ENCODE measurements around the gene TTLL11. TPM values are rescaled to one million over a fixed set of nuclear protein-coding genes. Genes with fewer than 3 reads are reported as not detected.

The TTLL11 gene
- total RNA-seq, 6 experiments from 2014 or later, result 6.9 to 10.2 (median 8.3) TPM

DNA sequence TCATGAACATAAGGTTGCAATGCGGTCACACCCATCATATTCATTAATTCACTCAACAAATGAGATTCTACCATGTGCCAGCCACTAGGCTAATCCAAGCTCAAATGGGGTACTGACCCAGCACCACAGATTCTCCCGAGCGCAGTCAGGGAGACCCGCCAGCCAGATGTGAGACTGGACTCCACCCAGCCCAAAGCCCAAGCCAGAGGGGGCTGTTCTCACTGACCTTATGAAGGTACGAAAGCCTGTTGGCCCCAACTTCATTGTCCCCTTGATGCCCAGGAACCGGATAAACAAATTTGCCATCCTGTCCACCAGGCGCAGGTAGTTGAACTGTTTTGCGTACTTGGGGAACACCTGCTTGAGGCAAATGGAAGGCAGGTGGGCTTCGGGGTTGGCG lies 222.8 kb downstream of the TTLL11 start:
- Mint-ChIP-seq H3K4me3 (no peak overlapping the region), H3K4me1 (ENCODE audit: low read depth) (peaks cover 16% of the 10 kb centered on the region), H3K36me3 (ENCODE audit: low read depth) (peaks cover 7% of the 10 kb centered on the region; the same call in 1 of the 2 replicates), H3K9me3 (no peaks in the 10 kb centered on the region), H3K27ac (no peak overlapping the region), H3K27me3 (ENCODE audit: insufficient read depth) (peaks cover 2% of the 10 kb centered on the region; the same call in 1 of the 2 replicates)
- no peak for DNase-seq
- TF ChIP-seq CTCF (IDR thresholded peaks at IDR 0.05), result no peak

GRCh38 chr9:121868626-121869025 lies 224.5 kb downstream of the TTLL11 start:
- Mint-ChIP-seq H3K27me3 (ENCODE audit: insufficient read depth) (peaks cover 2% of the 10 kb centered on the region; the same call in 1 of the 2 replicates), H3K4me1 (ENCODE audit: low read depth) (peaks cover 29% of the 10 kb centered on the region), H3K9me3 (no peaks in the 10 kb centered on the region), H3K27ac (no peak overlapping the region), H3K4me3 (no peak overlapping the region), H3K36me3 (ENCODE audit: low read depth) (peaks cover 7% of the 10 kb centered on the region; the same call in 1 of the 2 replicates)
- no peak for DNase-seq
- TF ChIP-seq CTCF (IDR thresholded peaks at IDR 0.05), result no peak

- Mint-ChIP-seq H3K4me3 (no peak overlapping the region), H3K27me3 (ENCODE audit: insufficient read depth) (no peaks in the 10 kb centered on the region; the same call in 1 of the 2 replicates), H3K36me3 (ENCODE audit: low read depth) (peaks cover 7% of the 10 kb centered on the region; the same call in 1 of the 2 replicates)
Measured at GRCh38 chr9:121866927-121867326, 226.2 kb downstream of the TTLL11 start.

DNA sequence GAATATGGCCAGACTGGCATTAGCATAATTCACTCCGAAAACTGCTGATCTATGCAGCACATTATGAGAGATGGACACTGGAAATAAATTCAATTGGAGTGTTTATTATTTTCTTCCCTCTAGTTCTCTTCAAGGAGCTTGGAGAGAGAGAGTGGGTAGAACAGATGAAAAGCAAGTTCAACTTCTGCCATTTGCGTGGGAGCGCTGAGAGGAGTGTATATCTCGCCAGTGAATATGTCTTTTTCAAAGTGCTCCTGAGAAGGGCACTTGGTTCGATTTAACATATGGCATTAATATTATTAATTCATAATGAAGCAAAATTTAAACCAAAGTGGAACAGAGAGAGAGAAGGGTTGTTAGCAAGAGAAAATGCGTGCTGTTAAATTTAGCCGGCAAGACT lies 227.2 kb downstream of the TTLL11 start:
- no peak for DNase-seq
- Mint-ChIP-seq H3K27me3 (ENCODE audit: insufficient read depth) (no peaks in the 10 kb centered on the region; the same call in none of the 2 replicates), H3K9me3 (no peaks in the 10 kb centered on the region), H3K4me1 (ENCODE audit: low read depth) (peaks cover 30% of the 10 kb centered on the region), H3K36me3 (ENCODE audit: low read depth) (peaks cover 7% of the 10 kb centered on the region; the same call in 1 of the 2 replicates), H3K27ac (no peak overlapping the region), H3K4me3 (no peak overlapping the region)
- TF ChIP-seq CTCF (IDR thresholded peaks at IDR 0.05), result no peak

More at GRCh38 chr9:121866927-121867326, 226.2 kb downstream of the TTLL11 start:
- Mint-ChIP-seq H3K9me3 (no peaks in the 10 kb centered on the region), H3K4me1 (ENCODE audit: low read depth) (peaks cover 30% of the 10 kb centered on the region), H3K27ac (no peak overlapping the region)
- TF ChIP-seq CTCF (IDR thresholded peaks at IDR 0.05), result no peak
- DNase-seq, result no peak

- Mint-ChIP-seq H3K4me3 (no peak overlapping the region), H3K27ac (no peak overlapping the region), H3K9me3 (no peaks in the 10 kb centered on the region), H3K4me1 (ENCODE audit: low read depth) (peaks cover 37% of the 10 kb centered on the region), H3K27me3 (ENCODE audit: insufficient read depth) (no peaks in the 10 kb centered on the region; the same call in none of the 2 replicates), H3K36me3 (ENCODE audit: low read depth) (peaks cover 7% of the 10 kb centered on the region; the same call in 1 of the 2 replicates)
- TF ChIP-seq CTCF (IDR thresholded peaks at IDR 0.05), result no peak
- DNase-seq, result no peak
Measured at GRCh38 chr9:121865060-121865459, 228.0 kb downstream of the TTLL11 start.
